Prostate gland (tissue), 2 donors: ENCODE measurements around the gene SLC25A1. TPM values are rescaled to one million over a fixed set of nuclear protein-coding genes. Genes with fewer than 3 reads are reported as not detected.

ENCODE experiments used
- DNase-seq: peaks from one replicate; pipeline ENCODE4 v3.0.0-alpha.2; 2019; ENCODE audit warnings: low spot score
- H3K27ac ChIP-seq, 2 donors: fragments of 200-600 bp; sonication (generic); 2 replicates each; pipeline ENCODE4 v1.5.1; 2017 to 2019
- H3K27me3 ChIP-seq: fragments of 200-600 bp; sonication (generic); replicated peaks from 2 replicates; pipeline ENCODE4 v1.5.1; 2019; ENCODE audit not compliant: insufficient read depth
- H3K36me3 ChIP-seq, 2 donors: fragments of 200-600 bp; sonication (generic); 1 replicate in 1 of 2; 2 replicates in 1 of 2; pipeline versions ENCODE4 v1.5.1 to v1.8.1; 2017 to 2019
- H3K4me1 ChIP-seq: fragments of 200-600 bp; sonication (generic); replicated peaks from 2 replicates; pipeline ENCODE4 v1.5.1; 2019
- H3K4me3 ChIP-seq, 2 donors: fragments of 200-600 bp; sonication (generic); 2 replicates each; pipeline ENCODE4 v1.5.1; 2017 to 2019
- H3K9me3 ChIP-seq: fragments of 200-600 bp; sonication (generic); 2 replicates; pipeline ENCODE4 v1.5.1; 2017
- POLR2A ChIP-seq: fragments of 450-650 bp; IDR thresholded peaks from one replicate; pipeline ENCODE4 v1.6.1; 2016; ENCODE audit warnings: antibody characterized with exemption, mild to moderate bottlenecking
- POLR2AphosphoS5 ChIP-seq: sonication (generic); formaldehyde crosslinking; IDR thresholded peaks from one replicate; pipeline ENCODE4 v1.6.1; 2017; ENCODE audit warnings: antibody characterized with exemption
- WGBS: methylation state at CpG from one replicate; pipeline ENCODE4 v1.1.5; 2018; 5-methylcytosine and 5-hydroxymethylcytosine counted together
- intact Hi-C: fragments of 100-400 bp; cut with DNase I; formaldehyde crosslinking; loops from one replicate; pipeline ENCODE4 v1.14.2; 2022
- total RNA-seq, 2 donors: library from RNA; depleted of rRNA; stranded (reverse); fragments of >200 nt; gene quantifications; one replicate each; pipeline ENCODE4 v1.1.0, GENCODE V29; 2016
- TF ChIP-seq, protein P1 (sequence below), 4 experiments: fragments of 200-600 bp in 2 of 4; fragments of 450-650 bp in 2 of 4; sonication (generic) in 2 of 4; IDR thresholded peaks; 1 replicate in 3 of 4; 2 replicates in 1 of 4; pipeline ENCODE4 v1.5.1; 2016 to 2019; ENCODE audit warnings: antibody characterized with exemption in 4 of 4, mild to moderate bottlenecking in 2 of 4, moderate library complexity in 2 of 4

Gene SLC25A1
- total RNA-seq, 2 donors from 2014 or later, result 79.1 to 113 TPM

DNA sequence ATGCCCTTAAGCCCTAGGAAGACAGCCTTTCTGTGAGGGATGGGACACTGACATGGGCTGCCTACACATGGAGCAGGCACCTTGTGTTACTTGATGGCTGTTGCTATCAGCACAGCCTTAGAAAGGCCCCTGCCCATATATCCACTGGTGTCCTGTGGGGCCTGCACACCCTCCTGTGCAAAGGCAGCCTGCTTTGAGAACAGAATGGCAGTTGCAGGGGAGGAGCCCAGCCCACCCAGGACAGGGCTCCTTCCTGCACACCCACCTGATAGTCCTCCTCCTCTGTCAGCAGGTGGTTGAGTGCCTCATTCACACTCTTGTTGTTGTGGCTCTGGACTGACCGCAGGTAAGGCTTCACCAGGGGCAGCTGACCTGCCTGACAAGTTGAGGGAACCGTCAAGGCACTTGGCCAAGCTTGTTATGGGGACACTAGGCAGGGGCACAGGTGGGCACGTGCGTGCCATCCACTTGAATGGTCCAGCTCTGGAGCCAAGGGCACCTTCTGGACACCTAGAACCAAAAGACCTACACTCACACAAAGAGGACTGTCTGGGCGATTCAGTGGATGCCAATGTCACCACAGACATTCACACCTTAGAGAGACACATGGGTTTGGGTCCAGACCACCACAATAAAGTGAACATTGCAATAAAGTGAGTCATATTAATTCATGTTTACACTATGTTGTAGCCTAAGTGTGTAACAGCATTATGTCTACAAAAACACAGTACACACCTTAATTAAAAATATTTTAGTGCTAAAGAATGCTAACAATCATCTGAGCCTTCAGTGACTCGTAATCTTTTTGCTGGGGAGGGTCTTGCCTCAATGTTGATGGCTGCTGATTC is 9.4 kb upstream of the SLC25A1 start:
- Histone ChIP-seq H3K4me3 (no peak overlapping the region), H3K36me3 (no peaks in the 10 kb centered on the region), H3K27ac (no peak overlapping the region), H3K4me1 (no peaks in the 10 kb centered on the region), H3K27me3 (no peaks in the 10 kb centered on the region), H3K9me3 (no peaks in the 10 kb centered on the region)
- 81% methylated on average over 6 of the region's 6 CpGs for WGBS
- TF ChIP-seq POLR2A (no peak), POLR2AphosphoS5 (no peak)
- TF ChIP-seq, protein P1, sequence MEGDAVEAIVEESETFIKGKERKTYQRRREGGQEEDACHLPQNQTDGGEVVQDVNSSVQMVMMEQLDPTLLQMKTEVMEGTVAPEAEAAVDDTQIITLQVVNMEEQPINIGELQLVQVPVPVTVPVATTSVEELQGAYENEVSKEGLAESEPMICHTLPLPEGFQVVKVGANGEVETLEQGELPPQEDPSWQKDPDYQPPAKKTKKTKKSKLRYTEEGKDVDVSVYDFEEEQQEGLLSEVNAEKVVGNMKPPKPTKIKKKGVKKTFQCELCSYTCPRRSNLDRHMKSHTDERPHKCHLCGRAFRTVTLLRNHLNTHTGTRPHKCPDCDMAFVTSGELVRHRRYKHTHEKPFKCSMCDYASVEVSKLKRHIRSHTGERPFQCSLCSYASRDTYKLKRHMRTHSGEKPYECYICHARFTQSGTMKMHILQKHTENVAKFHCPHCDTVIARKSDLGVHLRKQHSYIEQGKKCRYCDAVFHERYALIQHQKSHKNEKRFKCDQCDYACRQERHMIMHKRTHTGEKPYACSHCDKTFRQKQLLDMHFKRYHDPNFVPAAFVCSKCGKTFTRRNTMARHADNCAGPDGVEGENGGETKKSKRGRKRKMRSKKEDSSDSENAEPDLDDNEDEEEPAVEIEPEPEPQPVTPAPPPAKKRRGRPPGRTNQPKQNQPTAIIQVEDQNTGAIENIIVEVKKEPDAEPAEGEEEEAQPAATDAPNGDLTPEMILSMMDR (IDR thresholded peaks at IDR 0.05), result no peak
- no peak for DNase-seq
- intact Hi-C loops, result no loop called here

DNA sequence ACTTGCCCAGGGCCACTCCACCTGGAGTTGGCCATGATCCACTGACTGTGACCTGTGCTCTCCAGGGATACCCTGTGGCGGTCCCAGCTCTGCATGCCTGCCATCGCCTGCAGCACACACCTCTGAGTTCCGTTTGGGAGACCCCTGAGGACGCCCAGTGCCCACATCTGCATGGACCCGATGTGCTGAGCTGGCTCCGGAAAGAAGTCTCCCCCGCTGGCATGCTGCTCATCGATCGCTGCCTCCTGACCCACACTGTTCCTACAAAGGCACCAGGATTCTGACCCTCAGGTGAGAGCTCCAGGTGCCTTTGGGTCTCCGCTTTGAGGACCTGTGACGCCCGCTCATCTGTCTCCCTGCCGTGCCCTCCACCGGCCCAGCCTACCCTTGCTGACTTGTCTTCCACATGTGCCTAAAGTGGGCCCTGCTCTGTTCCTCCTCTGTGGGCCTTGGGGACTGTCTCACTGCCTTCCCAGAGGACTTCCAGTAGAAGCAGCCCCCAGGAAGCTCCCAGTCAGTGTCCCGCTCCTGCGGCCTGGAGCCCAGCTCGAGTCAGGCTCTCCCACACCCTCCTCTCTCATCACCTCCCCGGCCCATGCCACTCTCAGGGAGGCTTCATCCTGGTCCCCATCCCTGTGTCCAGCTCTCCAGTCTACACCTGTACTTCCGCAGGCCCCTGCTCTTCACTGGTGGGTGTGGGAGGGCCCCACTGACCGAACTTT is 5.9 kb upstream of the SLC25A1 start:
- H3K27ac ChIP-seq, result no peak overlapping the region

DNA sequence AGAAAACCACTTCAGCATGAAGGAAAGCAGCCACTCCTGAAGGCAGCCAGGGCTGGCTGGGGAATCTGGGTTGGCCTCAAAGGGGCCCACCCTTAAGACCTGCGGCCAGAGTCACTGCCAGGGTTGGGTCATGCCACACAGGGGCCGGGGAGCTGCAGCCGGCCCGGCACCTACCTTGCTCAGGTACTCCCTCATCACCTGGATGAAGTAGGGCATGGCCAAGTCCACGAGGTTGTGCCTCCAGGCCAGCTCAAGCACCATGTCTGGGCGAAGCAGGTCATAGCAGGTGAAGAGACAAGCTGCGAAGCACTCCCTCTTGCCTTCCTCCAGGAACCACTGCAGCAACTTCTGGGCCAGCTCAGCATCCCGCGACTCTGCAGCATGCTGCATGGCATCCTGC is 4.7 kb upstream of the SLC25A1 start:
- Histone ChIP-seq H3K27me3 (no peaks in the 10 kb centered on the region), H3K27ac (no peak overlapping the region), H3K36me3 (no peaks in the 10 kb centered on the region), H3K4me1 (no peaks in the 10 kb centered on the region), H3K9me3 (no peaks in the 10 kb centered on the region), H3K4me3 (no peak overlapping the region)
- TF ChIP-seq, protein P1 (IDR thresholded peaks at IDR 0.05), result no peak
- TF ChIP-seq POLR2AphosphoS5, result no peak
- WGBS, result 88% methylated on average over 6 of the region's 9 CpGs
- no peak for DNase-seq
- intact Hi-C loops, result loop anchor here (5.0 kb wide), 1 partner anchor 249 kb away; the partner anchor contains the start of genes HIRA and MRPL40

More for the DNA sequence above, 5.9 kb upstream of the SLC25A1 start:
- no peak for TF ChIP-seq POLR2AphosphoS5
- TF ChIP-seq, protein P1 (IDR thresholded peaks at IDR 0.05), result no peak
- no peak for TF ChIP-seq POLR2A
- H3K9me3 ChIP-seq, result no peaks in the 10 kb centered on the region
- no peak for DNase-seq
- WGBS, result 89% methylated on average over 19 of the region's 20 CpGs
- H3K36me3 ChIP-seq, result no peaks in the 10 kb centered on the region
- H3K27me3 ChIP-seq, result no peaks in the 10 kb centered on the region
- H3K4me1 ChIP-seq, result no peaks in the 10 kb centered on the region
- no peak overlapping the region for H3K4me3 ChIP-seq
- intact Hi-C loops, result loop anchor here (5.0 kb wide), 1 partner anchor 248 kb away; the partner anchor contains the start of genes HIRA and MRPL40

DNA sequence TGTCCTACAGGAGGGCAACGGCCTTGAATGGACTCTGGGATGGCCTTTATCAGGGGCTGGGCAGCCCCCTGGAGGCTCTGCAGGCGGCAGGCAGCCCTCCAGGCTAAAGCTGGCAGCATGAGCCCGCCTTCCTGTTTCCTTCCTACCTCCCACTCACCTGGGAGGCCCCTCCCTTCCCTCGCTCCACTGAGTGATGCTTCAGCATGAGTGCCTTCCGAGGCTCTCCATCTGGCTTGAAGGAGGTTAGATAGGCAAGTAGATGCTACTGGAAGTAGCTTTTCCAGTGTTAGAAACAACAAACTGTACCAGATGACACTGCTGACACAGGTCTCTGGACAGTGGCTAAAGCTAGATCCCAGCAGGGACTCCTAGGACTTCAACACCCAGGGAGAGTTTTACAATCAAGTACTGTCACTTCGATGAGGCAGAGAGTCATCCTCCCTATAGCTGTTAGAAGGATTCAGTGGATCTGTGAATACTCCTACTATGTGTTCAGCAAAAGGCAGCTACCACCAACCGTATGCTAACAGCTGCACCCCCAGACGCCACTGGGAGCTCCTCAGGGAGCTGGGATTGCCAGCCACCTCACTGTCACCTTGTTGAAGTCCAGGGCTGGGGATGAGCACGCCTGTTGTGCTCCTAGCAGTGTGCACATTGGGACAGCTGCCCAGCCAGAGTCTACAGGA is 4.1 kb upstream of the SLC25A1 start:
- Histone ChIP-seq H3K27ac (no peak overlapping the region), H3K36me3 (no peaks in the 10 kb centered on the region), H3K27me3 (no peaks in the 10 kb centered on the region), H3K4me3 (no peak overlapping the region), H3K9me3 (no peaks in the 10 kb centered on the region), H3K4me1 (peaks cover under 1% of the 10 kb centered on the region)
- TF ChIP-seq POLR2A (no peak), POLR2AphosphoS5 (no peak)
- TF ChIP-seq, protein P1 (IDR thresholded peaks at IDR 0.05), result no peak
- 67% methylated on average over 9 of the region's 9 CpGs for WGBS
- intact Hi-C loops, result loop anchor here (5.0 kb wide), 1 partner anchor 250 kb away; the partner anchor contains the start of genes HIRA and MRPL40
- no peak for DNase-seq
